COLO668 (cell line): Measurements from ENCODE around the gene CSF1R.
A peak's percentile ranks its signal among the peaks of the same experiment; 100 is the strongest.

ENCODE experiments used
- DNase-seq: peaks from one replicate; lab custom pipeline; 2025; ENCODE audit not compliant: unreplicated experiment; lab: John Stamatoyannopoulos, UW

CSF1R gene

DNA sequence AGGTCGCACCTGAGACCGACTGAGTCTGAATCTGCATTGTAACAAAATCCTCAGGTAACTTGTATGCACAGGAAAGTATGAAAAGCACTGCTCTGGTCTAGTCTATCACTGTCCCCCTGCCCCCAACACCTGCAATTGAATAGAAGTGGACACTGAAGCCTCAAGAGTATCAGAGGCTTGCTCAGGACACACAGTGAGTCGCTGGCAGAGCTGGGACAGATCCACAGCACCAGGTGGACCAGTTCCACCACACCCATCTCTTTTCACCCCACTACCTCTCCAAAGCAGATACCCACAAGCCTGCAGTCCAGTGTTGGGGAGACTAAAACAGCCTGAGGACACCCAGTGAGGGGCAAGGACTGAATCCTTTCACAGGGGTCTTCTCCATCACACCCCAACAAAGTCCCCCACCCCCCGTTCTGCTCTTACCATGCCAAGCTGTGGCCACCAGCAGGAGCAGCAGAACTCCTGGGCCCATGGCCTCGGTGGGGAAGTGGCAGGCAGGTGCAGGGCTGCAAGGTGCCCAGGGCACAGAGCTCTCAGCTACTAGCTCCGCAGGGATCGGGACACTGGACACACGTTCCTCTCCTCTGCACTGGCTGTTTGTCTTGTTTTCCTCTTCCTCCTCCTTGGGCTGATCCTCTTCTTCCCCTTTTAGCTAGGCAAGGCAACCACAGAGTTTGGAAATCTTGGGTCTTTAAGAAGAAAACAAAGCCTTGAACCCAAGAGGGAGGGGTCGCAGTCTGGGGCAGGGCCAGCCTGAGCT, at the start of gene CSF1R:
CSF1R (minus strand) TSS at position 605 of the 766 bp plus-strand sequence; CDS start at position 478, 127 bp downstream.
- DNase-seq: no peak

GRCh38 chr5:150135557-150136304, 49.4 kb upstream of the CSF1R start:
- no peak for DNase-seq

GRCh38 chr5:150134198-150134588, 47.8 kb upstream of the CSF1R start:
- no peak for DNase-seq

DNA sequence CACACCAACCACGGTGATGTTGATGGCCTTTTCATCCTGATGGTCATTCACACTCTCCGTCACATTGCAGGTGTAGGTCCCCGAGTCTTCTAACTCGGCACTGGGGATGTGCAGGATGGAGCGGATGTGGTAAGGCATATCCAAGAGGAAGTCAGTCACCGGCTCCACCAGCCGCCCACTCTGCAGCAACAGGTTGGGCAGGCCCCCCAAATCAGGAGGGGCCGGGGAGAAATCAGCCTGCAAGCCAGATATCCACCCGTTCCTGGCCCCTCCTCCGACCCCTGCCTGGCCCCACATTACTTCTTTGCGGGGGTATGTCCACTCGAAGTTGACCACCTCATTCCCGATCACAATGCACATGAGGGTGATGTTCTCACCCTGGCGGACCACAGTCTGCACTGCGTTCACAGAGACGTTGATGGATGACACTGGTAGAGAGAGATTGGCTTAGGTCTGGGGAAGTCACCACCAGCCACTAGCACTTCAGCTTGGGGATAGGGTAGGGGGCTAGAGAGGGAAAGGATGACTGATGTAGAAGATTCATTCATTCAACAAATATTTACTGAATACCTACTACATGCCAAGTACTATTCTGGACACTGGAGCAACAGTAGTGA, 47.3 kb upstream of the CSF1R start:
- DNase-seq: no peak

DNA sequence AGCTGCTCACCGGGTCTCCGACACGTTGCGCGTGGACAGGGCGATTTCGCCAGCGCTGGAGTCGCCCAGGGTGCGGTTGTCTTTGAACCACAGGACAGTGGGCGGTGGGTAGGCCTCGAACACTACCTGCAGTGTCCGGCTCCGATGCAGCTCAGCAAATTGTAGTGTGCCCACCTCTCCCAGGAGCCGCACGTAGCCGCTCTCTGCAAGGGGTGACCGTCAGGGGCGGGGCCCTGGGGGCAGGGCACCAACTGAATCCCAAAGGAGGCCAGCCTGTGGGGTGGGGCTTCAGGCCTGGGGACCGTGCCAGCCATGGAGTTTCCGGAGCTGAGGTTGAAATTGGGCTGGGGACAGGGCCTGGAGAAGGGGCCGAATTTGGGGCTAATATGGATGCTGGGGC, 46.4 kb upstream of the CSF1R start:
- no peak for DNase-seq

DNA sequence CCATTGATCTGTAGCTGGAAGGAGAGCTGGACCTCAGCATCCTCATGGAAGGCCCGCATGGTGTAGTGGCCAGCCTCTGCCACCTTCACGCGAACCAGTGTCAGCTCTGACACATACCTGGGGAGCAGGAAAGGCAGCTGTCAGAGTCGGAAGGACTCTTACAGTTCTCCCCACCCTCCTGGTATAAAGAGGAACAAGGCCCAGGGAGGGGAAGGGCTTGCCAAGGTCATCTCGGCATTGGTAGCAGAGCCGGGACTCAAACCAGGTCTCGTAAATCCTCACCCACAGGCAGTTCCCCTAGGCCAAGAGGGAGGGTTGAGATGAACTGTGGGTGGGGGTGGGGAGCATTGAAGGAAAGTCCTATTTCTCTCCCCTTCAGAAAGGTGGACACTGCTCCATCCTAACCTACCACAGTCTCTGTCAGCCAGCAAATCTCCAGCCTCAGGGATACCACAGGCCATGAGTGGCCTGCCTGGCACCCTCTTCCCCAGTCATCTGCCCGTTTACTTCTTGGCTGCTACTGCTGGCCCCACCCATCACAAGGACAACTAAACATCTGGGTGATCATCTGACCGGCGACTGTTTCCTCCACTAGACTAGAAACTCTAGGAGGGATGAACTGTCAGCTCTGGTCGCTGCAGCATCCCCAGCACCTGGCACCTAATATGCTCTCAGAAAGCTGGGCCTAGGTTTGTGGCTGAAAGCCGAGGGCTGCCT, 45.8 kb upstream of the CSF1R start:
- DNase-seq: no peak

- no peak for DNase-seq
These were observed 45.1 kb upstream of the CSF1R start for GRCh38 chr5:150131461-150131860.

DNA sequence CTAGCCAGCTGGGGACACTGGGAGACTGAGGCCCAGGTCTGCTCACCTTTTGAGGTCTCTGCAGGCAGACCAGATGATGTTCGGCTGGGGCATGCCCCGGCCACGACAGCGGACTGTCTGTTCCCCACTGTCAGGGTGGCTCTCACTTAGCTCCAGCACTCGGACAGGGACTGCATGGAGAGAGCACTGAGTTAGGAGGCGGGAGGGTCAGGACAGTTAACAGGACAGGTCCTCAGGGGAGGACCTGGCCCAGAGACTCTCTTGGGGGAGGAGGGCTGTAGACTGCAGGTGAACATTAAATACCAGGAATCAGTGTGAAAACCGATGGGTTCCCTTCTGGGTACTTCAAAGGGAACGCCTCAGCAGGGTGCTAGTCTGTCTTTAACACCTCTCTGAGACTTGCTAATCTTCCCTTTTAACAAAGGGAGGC, 44.2 kb upstream of the CSF1R start:
- DNase-seq: no peak

GRCh38 chr5:150129813-150130492, 43.6 kb upstream of the CSF1R start:
- DNase-seq: peak; percentile 16

- no peak for DNase-seq
These were observed 43.1 kb upstream of the CSF1R start for GRCh38 chr5:150129454-150129812.

- DNase-seq: no peak
These were observed 40.5 kb upstream of the CSF1R start for GRCh38 chr5:150126921-150127265.

- no peak for DNase-seq
These were observed 40.0 kb upstream of the CSF1R start for GRCh38 chr5:150126199-150126920.

DNA sequence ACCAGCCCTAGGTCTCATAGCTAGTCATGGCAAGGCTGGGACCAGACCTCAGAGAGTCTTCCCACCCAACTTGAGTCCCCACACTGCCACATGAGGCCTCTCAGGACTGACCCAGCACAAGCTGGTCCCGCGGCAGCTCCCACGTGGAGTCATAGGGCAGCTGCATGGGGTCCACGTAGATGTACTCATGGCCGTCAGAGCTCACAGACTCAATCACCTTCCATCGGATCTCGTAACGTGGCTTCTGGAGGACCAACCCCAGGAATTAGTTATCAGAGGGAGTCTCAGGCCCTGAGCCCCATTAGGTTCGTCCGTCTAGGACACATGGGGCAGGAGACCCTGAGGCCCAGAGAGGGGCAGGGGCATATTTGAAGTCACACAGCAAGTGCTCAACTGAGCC, 39.0 kb upstream of the CSF1R start:
- DNase-seq: no peak

DNA sequence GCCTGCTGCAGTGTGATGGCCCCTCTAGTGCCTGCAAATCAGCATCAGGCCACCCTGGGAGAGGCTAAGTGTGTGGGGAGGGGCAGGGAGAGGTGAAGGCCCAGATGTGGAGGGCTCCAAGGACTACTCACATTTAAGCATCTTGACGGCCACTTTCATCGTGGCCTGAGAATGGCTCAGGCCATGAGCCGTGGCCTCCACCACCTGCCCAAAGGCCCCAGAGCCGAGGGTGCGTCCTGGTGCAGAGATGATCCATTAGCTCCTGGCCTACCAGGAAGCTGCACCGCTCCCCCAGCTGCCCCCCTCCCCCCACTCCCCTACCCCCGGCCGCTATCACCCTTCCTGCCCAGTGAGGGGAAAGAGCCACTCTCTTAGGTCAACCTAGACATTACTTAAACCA, 38.2 kb upstream of the CSF1R start:
- DNase-seq: no peak

DNA sequence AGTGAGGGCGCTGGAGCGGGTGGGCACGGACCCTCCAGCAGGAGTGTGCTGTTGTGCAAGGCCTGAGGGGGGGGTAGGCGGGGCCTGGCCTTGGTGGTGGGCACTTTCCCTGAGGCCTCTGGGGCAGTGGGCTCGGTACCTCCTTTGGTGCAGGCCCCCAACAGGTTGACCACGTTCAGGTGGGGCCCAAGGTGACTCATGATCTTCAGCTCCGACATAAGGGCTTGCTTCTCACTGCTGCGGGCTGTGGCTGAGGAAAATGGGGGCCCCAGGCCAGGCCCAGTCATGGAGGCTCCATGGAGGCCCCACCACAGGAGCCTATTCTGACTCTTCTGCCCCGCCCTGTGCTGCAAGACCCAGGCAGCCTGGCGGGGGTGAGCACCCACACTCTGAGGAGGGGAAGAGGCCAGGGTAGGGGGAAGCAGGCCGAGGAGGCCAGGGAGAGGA, 37.8 kb upstream of the CSF1R start:
- no peak for DNase-seq

GRCh38 chr5:150123542-150123941, 37.2 kb upstream of the CSF1R start:
- DNase-seq: no peak

DNA sequence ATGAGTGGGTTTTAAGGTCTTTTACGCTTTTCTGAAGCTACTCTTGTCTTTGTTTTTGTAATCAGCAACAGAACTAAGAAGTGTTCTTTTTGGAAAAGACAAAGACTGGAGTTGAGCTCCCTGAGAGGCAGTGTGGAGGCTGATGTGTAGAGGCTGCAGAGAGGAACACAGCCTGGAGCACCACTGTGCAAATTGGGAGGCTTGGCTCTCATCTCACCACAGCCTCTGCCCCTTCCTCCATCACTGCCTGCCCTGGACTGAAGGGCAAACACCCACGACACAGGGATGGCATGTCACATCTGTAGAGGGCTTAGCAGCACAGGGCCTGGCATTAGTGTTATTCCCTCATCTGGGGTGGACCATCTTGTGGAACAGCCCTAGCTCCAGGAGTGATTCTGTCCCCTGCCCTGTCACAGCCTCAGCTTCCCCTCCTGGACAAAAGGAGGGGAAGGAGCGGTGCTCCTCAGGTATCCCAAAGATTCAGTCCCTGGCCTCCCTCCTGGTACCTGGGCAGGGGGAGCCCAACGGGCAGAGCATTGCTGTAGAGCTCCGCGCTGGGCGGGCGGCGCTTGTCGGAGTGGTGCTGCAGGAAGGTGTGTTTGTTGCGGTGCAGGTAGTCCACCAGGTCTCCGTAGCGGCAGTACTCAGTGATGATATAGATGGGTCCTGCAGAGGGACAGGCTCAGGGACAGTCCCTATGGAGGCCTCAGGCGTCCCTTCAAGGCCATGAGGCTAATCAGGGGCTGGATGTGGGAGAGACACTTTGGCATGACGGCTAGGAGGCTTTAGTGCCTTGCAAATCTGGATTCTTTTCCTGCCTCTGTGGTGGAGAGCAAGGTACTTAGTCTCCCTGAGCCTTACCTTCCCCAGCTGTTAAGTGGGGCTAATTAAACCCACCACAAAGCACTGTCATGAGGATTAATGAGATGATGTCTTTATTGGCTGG, 36.5 kb upstream of the CSF1R start:
- no peak for DNase-seq

DNA sequence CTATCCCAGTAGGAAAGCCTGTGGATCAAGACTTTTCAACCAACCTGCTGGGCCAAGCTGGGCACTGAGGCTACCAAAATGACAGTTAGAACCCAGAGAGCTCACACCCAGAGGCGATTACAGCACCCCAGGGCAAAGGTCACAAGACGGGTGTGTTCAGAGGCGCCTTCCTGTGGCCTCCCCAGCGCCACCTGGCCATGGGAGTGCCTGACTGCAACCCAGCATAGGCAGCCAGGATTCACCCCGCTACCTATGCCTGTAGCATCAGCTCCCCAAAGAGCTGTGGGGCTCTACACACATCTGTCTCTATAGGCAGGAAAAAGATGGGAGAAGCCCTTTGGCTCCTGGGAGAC, 35.8 kb upstream of the CSF1R start:
- peak; percentile 1 for DNase-seq

DNA sequence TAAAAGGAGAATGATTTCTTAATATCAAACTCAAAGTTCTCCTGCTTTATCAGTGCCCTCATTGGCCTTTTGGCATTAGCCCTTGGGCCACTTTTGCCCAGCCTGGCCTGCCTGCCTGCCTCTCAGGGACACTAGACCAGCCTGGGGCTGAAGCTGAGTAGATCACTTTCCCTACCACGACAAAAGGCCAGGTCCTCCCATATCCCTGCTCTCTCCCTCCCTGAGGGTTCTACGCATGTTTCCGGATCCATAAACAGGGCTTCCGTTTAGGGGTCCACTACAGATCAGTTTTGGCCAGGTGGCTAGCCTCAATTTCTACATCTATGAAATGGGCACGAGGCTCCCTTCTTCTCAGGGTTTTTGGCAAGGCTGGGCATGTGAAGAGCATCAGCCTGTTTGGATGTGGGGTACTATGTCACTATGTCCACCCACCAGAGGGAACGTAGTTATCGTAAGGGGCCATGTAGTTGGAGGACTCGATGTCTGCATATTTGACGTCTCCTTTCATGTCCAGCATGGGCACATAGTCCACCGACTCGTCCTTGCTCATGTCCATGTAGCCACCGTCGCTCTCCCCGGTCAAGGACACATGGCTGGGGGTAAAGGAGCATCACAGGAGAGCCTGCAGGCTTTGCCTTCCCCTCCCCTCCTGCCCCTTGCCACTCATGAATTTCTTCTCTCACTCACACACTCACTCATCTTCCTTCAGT, 35.2 kb upstream of the CSF1R start:
- DNase-seq: no peak
